Gastrocnemius medialis (tissue), 4 donors: ENCODE measurements around the gene PPP1R14C. TPM values are rescaled to one million over a fixed set of nuclear protein-coding genes. Genes with fewer than 3 reads are reported as not detected.
"Not testable (repeated sequence)": the region's sequence is repeated elsewhere in the genome, so short reads cannot be mapped to it uniquely, and the experiment has no call there.

Experiments
- ATAC-seq, 2 donors: fragments of 150-250 bp; one replicate each; pipeline ENCODE4 v1.9.1; 2016
- DNase-seq, 2 donors: peaks; one replicate each; pipeline ENCODE4 v3.0.0-alpha.2; 2019
- H3K27ac ChIP-seq, 4 donors: fragments of 200-600 bp; sonication (generic); 1 replicate in 1 of 4; 2 replicates in 3 of 4; pipeline ENCODE4 v1.5.1; 2016 to 2018; ENCODE audit warnings: mild to moderate bottlenecking in 2 of 4, moderate library complexity in 1 of 4
- H3K27me3 ChIP-seq, 3 donors: fragments of 200-600 bp; sonication (generic) in 2 of 3; 1 replicate in 1 of 3; 2 replicates in 2 of 3; pipeline versions ENCODE4 v1.5.1 to v1.6.0; 2016 to 2019; ENCODE audit warnings: mild to moderate bottlenecking in 1 of 3, moderate library complexity in 1 of 3
- H3K36me3 ChIP-seq, 2 donors: fragments of 200-600 bp; sonication (generic) in 1 of 2; one replicate each; pipeline ENCODE4 v1.5.1; 2017 to 2018
- H3K4me1 ChIP-seq, 2 donors: fragments of 200-600 bp; sonication (generic) in 1 of 2; one replicate each; pipeline ENCODE4 v1.5.1; 2016 to 2017; ENCODE audit warnings: mild to moderate bottlenecking in 2 of 2
- H3K4me3 ChIP-seq, 4 donors: fragments of 200-600 bp; sonication (generic) in 3 of 4; 1 replicate in 1 of 4; 2 replicates in 3 of 4; pipeline ENCODE4 v1.5.1; 2016 to 2019; ENCODE audit warnings: mild to moderate bottlenecking in 2 of 4
- H3K9me3 ChIP-seq, 3 donors: fragments of 200-600 bp; sonication (generic) in 2 of 3; 1 replicate in 1 of 3; 2 replicates in 2 of 3; pipeline ENCODE4 v1.5.1; 2016 to 2019
- POLR2A ChIP-seq, 2 donors: fragments of 450-650 bp; IDR thresholded peaks; one replicate each; pipeline ENCODE4 v1.6.1; 2017; ENCODE audit warnings: antibody characterized with exemption in 2 of 2, mild to moderate bottlenecking in 2 of 2, moderate library complexity in 2 of 2
- in situ Hi-C, 4 donors: fragments of 200-750 bp; cut with MboI; loops; one replicate each; pipeline versions ENCODE4 v1.15.0 to v1.8.0; 2017; ENCODE audit warnings: low sequenced_read_pairs in 4 of 4
- intact Hi-C: fragments of 100-400 bp; cut with DNase I; formaldehyde crosslinking; loops from one replicate; pipeline ENCODE4 v1.15.1; 2023; ENCODE audit warnings: low total_unique reads
- total RNA-seq, 4 donors: library from RNA; depleted of rRNA; stranded (reverse); fragments of >200 nt; gene quantifications; one replicate each; pipeline versions ENCODE4 v1.1.0 to v1.2.3, GENCODE V29; 2016
- TF ChIP-seq, protein P1 (sequence below), 5 experiments: fragments of 450-650 bp in 3 of 5; fragments of 200-600 bp in 2 of 5; sonication (generic) in 2 of 5; IDR thresholded peaks in 4 of 5; conservative IDR thresholded peaks in 1 of 5; 1 replicate in 4 of 5; 2 replicates in 1 of 5; pipeline ENCODE4 v1.5.1; 2016 to 2019; ENCODE audit warnings: antibody characterized with exemption in 5 of 5, mild to moderate bottlenecking in 3 of 5, moderate library complexity in 3 of 5

PPP1R14C gene
- total RNA-seq, 4 donors from 2014 or later = 14.9 to 37.0 (median 21.7) TPM

DNA sequence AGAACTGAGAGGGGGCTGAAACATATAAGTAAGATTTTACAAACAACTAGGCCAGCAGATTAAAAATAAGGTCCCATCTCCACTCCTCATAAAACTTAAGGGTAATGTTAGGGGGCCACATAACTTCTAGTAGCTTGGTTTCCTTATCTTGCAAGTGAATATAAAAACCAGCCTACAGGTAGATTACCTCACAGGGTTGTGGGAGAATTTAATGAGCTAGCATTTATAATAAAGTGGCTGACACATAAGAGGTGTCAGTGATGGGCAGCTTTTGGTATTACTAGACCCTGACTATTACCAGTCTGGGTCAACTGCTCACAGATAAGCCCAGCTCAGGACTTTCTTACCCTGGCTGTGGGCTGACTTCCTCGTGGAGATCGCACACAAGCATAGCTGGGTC is 9.2 kb upstream of the PPP1R14C start:
- DNase-seq (no peak), ATAC-seq (no peak)
- in situ Hi-C loops (no loop called here), intact Hi-C loops (no loop called here)
- no peaks in the 10 kb centered on the region for H3K27me3 ChIP-seq
- TF ChIP-seq, protein P1, sequence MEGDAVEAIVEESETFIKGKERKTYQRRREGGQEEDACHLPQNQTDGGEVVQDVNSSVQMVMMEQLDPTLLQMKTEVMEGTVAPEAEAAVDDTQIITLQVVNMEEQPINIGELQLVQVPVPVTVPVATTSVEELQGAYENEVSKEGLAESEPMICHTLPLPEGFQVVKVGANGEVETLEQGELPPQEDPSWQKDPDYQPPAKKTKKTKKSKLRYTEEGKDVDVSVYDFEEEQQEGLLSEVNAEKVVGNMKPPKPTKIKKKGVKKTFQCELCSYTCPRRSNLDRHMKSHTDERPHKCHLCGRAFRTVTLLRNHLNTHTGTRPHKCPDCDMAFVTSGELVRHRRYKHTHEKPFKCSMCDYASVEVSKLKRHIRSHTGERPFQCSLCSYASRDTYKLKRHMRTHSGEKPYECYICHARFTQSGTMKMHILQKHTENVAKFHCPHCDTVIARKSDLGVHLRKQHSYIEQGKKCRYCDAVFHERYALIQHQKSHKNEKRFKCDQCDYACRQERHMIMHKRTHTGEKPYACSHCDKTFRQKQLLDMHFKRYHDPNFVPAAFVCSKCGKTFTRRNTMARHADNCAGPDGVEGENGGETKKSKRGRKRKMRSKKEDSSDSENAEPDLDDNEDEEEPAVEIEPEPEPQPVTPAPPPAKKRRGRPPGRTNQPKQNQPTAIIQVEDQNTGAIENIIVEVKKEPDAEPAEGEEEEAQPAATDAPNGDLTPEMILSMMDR (IDR thresholded peaks at IDR 0.05 in 4 of 5, conservative IDR thresholded peaks at IDR 0.05 in 1 of 5) = no peak
- no peak for TF ChIP-seq POLR2A (IDR thresholded peaks at IDR 0.05)
- no peak overlapping the region for H3K27ac ChIP-seq
- H3K4me1 ChIP-seq = no peaks in the 10 kb centered on the region
- no peaks in the 10 kb centered on the region for H3K9me3 ChIP-seq
- H3K4me3 ChIP-seq = no peak overlapping the region
- no peaks in the 10 kb centered on the region for H3K36me3 ChIP-seq

DNA sequence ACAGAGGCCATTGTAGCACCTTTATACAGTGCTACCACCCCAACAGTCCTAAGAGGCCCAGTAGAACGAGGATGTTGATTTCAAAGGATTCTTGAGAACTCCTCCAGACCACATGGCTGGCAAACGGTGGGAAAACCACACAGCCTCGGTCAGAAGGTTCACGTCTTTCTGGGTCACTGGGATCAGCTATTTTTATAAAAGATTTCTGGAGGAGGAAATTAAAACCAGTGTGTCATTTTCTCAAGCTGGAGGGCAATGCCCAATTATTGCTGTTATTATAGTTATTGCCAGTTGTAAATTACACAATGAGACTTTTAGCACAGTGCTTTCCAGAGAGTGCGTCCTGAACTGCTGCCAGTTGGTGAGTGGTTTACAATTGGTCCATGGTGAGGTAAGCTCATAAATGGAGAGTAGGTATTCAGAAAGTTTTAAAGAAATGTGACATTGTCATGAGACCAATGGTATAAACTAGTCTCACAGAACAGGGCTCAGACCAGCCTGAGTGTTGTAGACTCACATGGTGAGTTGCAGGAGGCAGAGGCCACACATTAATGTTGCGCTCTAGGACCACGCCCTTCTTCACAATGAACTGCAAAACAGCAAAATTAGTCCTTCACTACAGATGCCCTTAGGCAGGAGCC is 8.4 kb upstream of the PPP1R14C start:
- in situ Hi-C loops = no loop called here
- no peak for DNase-seq
- no peak for ATAC-seq

DNA sequence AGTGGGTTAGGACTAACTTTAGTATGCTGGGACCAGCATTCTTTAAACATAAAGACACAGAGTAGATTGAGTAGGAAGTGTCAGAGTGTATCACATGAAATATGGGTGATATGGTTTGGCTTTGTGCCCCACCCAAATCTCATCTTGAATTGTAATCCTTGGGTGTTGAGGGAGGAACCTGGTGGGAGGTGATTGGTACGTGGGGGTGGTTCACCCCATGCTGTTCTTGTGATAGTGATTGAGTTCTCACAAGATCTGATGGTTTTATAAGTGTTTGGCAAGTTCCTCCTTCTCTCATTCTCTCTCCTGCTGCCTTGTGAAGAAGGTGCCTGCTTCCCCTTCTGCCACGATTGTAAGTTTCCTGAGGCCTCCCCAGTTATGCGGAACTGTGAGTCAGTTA is 5.1 kb upstream of the PPP1R14C start:
- ATAC-seq, H3K4me1 ChIP-seq, H3K27me3 ChIP-seq, DNase-seq, H3K4me3 ChIP-seq, H3K36me3 ChIP-seq, in situ Hi-C loops, intact Hi-C loops, H3K27ac ChIP-seq, H3K9me3 ChIP-seq: not testable (repeated sequence)

More for the DNA sequence above, 8.4 kb upstream of the PPP1R14C start:
- Histone ChIP-seq H3K27me3 (no peaks in the 10 kb centered on the region), H3K9me3 (no peaks in the 10 kb centered on the region), H3K27ac (no peak overlapping the region), H3K4me1 (no peaks in the 10 kb centered on the region), H3K4me3 (no peak overlapping the region), H3K36me3 (no peaks in the 10 kb centered on the region)
- intact Hi-C loops = no loop called here
- no peak for TF ChIP-seq POLR2A (IDR thresholded peaks at IDR 0.05)
- TF ChIP-seq, protein P1 (IDR thresholded peaks at IDR 0.05 in 4 of 5, conservative IDR thresholded peaks at IDR 0.05 in 1 of 5) = no peak

DNA sequence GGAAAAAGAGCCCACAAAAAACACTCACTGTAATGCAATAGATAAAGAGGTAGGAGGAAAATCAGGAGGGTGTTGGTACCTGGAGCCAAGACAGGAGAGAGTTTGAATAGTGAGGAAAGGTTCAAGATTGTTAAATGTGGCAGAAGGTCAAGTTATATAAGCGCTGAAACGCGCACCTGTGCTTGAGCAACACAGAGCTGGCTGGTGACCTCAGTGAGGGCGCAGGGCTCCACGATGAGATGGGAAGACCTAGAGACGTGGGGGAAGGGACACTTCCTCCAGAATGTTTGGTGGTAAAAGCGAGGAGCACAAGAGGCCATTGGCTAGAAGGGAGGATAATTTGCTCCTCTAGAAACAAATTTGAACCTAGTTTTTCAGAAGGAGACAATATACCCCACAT is 4.2 kb upstream of the PPP1R14C start:
- TF ChIP-seq, protein P1 (IDR thresholded peaks at IDR 0.05 in 4 of 5, conservative IDR thresholded peaks at IDR 0.05 in 1 of 5) = no peak
- no peak for TF ChIP-seq POLR2A (IDR thresholded peaks at IDR 0.05)
- peaks cover 0 to 5% (median 0%) of the 10 kb centered on the region in 3 donors for H3K27me3 ChIP-seq
- peaks cover 4 to 5% of the 10 kb centered on the region in 2 donors for H3K4me1 ChIP-seq
- H3K4me3 ChIP-seq = no peak overlapping the region
- no peak overlapping the region for H3K27ac ChIP-seq
- DNase-seq (no peak), ATAC-seq (no peak)
- intact Hi-C loops (no loop called here), in situ Hi-C loops (no loop called here)
- no peaks in the 10 kb centered on the region for H3K9me3 ChIP-seq
- H3K36me3 ChIP-seq = no peaks in the 10 kb centered on the region

DNA sequence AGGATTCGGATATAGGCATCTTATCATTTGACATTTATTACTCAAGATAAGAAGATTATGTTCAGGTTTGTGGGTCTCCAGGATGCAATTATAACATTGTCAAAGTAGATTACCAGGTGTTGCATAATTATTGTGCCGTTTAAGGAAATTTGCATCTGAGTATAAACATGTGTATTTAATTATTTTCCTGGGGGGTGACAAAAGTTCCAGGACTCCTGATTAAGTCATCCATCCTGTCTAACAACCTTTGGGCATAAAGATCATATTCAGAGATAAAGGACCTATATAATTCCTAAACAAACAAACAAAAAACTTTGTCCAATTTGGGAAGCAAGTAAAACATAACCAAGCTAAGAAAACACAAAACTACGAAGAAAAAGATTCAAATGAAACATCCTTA is 3.3 kb upstream of the PPP1R14C start:
- Histone ChIP-seq H3K27ac (no peak overlapping the region), H3K4me1 (peaks cover 11 to 13% of the 10 kb centered on the region in 2 donors), H3K27me3 (peaks cover 0 to 12% (median 1%) of the 10 kb centered on the region in 3 donors), H3K9me3 (no peaks in the 10 kb centered on the region), H3K36me3 (no peaks in the 10 kb centered on the region), H3K4me3 (no peak overlapping the region)
- intact Hi-C loops = no loop called here
- DNase-seq (no peak), ATAC-seq (no peak)
- TF ChIP-seq POLR2A (IDR thresholded peaks at IDR 0.05) = no peak
- TF ChIP-seq, protein P1 (IDR thresholded peaks at IDR 0.05 in 4 of 5, conservative IDR thresholded peaks at IDR 0.05 in 1 of 5) = no peak
- in situ Hi-C loops = no loop called here
